OCI-LY7 (cell line): Measurements from ENCODE around the gene SPATA13.

Source experiments
- EZH2phosphoT487 ChIP-seq: fragments of 200-600 bp; sonication (generic); IDR thresholded peaks from 2 replicates; pipeline ENCODE4 v1.6.1; 2018; ENCODE audit warnings: low read depth, borderline replicate concordance, mild to moderate bottlenecking, mixed run types, antibody characterized with exemption, low read length, moderate library complexity, mixed read lengths
- TF ChIP-seq, protein P1 (sequence below): fragments of 200-600 bp; sonication (generic); conservative IDR thresholded peaks from 2 replicates; pipeline ENCODE4 v1.5.1; 2014; ENCODE audit warnings: mild to moderate bottlenecking, antibody characterized with exemption, low read length, moderate library complexity, mixed read lengths

DNA sequence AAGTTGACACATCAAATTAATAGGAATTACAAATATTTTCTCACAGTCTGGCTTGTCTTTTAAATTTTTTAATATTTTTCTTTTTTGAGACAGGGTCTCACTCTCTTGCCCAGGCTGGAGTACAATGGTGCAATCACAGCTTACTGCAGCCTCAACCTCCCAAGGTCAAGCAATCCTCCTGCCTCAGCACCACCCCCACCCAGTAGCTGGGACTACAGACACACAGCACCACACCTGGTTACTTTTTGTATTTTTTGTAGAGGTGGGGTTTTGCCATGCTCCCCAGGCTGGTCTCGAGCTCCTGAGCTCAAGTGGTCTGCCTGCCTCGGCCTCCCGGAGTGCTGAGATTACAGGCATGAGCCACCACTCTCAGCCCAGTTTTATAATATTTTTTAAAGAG is 72.0 kb downstream of the SPATA13 start:
- TF ChIP-seq, protein P1, sequence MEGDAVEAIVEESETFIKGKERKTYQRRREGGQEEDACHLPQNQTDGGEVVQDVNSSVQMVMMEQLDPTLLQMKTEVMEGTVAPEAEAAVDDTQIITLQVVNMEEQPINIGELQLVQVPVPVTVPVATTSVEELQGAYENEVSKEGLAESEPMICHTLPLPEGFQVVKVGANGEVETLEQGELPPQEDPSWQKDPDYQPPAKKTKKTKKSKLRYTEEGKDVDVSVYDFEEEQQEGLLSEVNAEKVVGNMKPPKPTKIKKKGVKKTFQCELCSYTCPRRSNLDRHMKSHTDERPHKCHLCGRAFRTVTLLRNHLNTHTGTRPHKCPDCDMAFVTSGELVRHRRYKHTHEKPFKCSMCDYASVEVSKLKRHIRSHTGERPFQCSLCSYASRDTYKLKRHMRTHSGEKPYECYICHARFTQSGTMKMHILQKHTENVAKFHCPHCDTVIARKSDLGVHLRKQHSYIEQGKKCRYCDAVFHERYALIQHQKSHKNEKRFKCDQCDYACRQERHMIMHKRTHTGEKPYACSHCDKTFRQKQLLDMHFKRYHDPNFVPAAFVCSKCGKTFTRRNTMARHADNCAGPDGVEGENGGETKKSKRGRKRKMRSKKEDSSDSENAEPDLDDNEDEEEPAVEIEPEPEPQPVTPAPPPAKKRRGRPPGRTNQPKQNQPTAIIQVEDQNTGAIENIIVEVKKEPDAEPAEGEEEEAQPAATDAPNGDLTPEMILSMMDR, result no peak
- TF ChIP-seq EZH2phosphoT487, result no peak
